C4-2B (cell line): ENCODE data around the gene CCDC201.

Source experiments
- ZFX ChIP-seq: fragments of 450-650 bp; IDR thresholded peaks from 2 replicates; pipeline ENCODE4 v1.6.1; 2017
- TF ChIP-seq, protein P1 (sequence below): fragments of 450-650 bp; conservative IDR thresholded peaks from 2 replicates; pipeline ENCODE4 v1.5.1; 2017; ENCODE audit warnings: mild to moderate bottlenecking

- TF ChIP-seq, protein P1, sequence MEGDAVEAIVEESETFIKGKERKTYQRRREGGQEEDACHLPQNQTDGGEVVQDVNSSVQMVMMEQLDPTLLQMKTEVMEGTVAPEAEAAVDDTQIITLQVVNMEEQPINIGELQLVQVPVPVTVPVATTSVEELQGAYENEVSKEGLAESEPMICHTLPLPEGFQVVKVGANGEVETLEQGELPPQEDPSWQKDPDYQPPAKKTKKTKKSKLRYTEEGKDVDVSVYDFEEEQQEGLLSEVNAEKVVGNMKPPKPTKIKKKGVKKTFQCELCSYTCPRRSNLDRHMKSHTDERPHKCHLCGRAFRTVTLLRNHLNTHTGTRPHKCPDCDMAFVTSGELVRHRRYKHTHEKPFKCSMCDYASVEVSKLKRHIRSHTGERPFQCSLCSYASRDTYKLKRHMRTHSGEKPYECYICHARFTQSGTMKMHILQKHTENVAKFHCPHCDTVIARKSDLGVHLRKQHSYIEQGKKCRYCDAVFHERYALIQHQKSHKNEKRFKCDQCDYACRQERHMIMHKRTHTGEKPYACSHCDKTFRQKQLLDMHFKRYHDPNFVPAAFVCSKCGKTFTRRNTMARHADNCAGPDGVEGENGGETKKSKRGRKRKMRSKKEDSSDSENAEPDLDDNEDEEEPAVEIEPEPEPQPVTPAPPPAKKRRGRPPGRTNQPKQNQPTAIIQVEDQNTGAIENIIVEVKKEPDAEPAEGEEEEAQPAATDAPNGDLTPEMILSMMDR = no peak
- TF ChIP-seq ZFX = no peak
Measured at GRCh38 chr7:45912972-45913371, 40.1 kb upstream of the CCDC201 start.
